ENCODE data around the gene NFIC.
"Not testable (repeated sequence)": the region's sequence is repeated elsewhere in the genome, so short reads cannot be mapped to it uniquely, and the experiment has no call there.

Gene NFIC

GRCh38 chr19:3338541-3339181, 27.7 kb upstream of the NFIC start:
- no peak for DNase-seq

GRCh38 chr19:3340340-3340739, 26.0 kb upstream of the NFIC start:
- no peak for DNase-seq

- DNase-seq = no peak
Observed at GRCh38 chr19:3342246-3342645, 24.1 kb upstream of the NFIC start.

- not testable (repeated sequence) for DNase-seq
Observed at GRCh38 chr19:3342962-3343361, 23.4 kb upstream of the NFIC start.

GRCh38 chr19:3343619-3344502, 22.5 kb upstream of the NFIC start:
- DNase-seq = peak in 1 of 2 experiments; percentile 62

GRCh38 chr19:3344608-3345598, 21.5 kb upstream of the NFIC start:
- no peak for DNase-seq

- DNase-seq = no peak
Observed at GRCh38 chr19:3345850-3346460, 20.4 kb upstream of the NFIC start.

GRCh38 chr19:3346677-3347353, 19.6 kb upstream of the NFIC start:
- DNase-seq = peak in 1 of 2 experiments; percentile 79

- DNase-seq = no peak
Observed at GRCh38 chr19:3348042-3348441, 18.3 kb upstream of the NFIC start.

GRCh38 chr19:3348469-3348868, 17.9 kb upstream of the NFIC start:
- not testable (repeated sequence) for DNase-seq

GRCh38 chr19:3350014-3350663, 16.2 kb upstream of the NFIC start:
- no peak for DNase-seq

GRCh38 chr19:3351702-3352447, 14.5 kb upstream of the NFIC start:
- DNase-seq = no peak

- DNase-seq = no peak
Observed at GRCh38 chr19:3353493-3353892, 12.9 kb upstream of the NFIC start.

- DNase-seq = no peak
Observed at GRCh38 chr19:3356805-3357204, 9.6 kb upstream of the NFIC start.

- DNase-seq = no peak
Observed at GRCh38 chr19:3357271-3357991, 9.0 kb upstream of the NFIC start.

- DNase-seq = no peak
Observed at GRCh38 chr19:3357992-3358688, 8.2 kb upstream of the NFIC start.

GRCh38 chr19:3358689-3359014, 7.7 kb upstream of the NFIC start:
- no peak for DNase-seq

GRCh38 chr19:3359015-3359918, 7.1 kb upstream of the NFIC start:
- no peak for DNase-seq
